ENCODE measurements around the gene THRB.

The THRB gene

GRCh38 chr3:24494618-24495325 lies at the start of gene THRB:
Gene THRB (minus strand): TSS chr3:24494850.
- DNase-seq (ENCODE audit: low spot score), result peak; percentile 61

GRCh38 chr3:24541935-24542334 lies 47.3 kb upstream of the THRB start:
- no peak for DNase-seq (ENCODE audit: low spot score)

- no peak for DNase-seq (ENCODE audit: low spot score)
Measured at GRCh38 chr3:24540821-24541220, 46.2 kb upstream of the THRB start.

GRCh38 chr3:24539699-24540098 lies 45.0 kb upstream of the THRB start:
- no peak for DNase-seq (ENCODE audit: low spot score)

GRCh38 chr3:24538891-24539290 lies 44.2 kb upstream of the THRB start:
- no peak for DNase-seq (ENCODE audit: low spot score)

- DNase-seq (ENCODE audit: low spot score), result no peak
Measured at GRCh38 chr3:24533561-24534193, 39.0 kb upstream of the THRB start.

GRCh38 chr3:24530471-24530870 lies 35.8 kb upstream of the THRB start:
- no peak for DNase-seq (ENCODE audit: low spot score)

- DNase-seq (ENCODE audit: low spot score), result no peak
Measured at GRCh38 chr3:24529210-24529609, 34.6 kb upstream of the THRB start.

GRCh38 chr3:24526640-24527212 lies 32.1 kb upstream of the THRB start:
- no peak for DNase-seq (ENCODE audit: low spot score)

- no peak for DNase-seq (ENCODE audit: low spot score)
Measured at GRCh38 chr3:24525557-24525956, 30.9 kb upstream of the THRB start.

- no peak for DNase-seq (ENCODE audit: low spot score)
Measured at GRCh38 chr3:24525022-24525421, 30.4 kb upstream of the THRB start.

- DNase-seq (ENCODE audit: low spot score), result no peak
Measured at GRCh38 chr3:24523988-24524727, 29.5 kb upstream of the THRB start.

GRCh38 chr3:24523215-24523614 lies 28.6 kb upstream of the THRB start:
- DNase-seq (ENCODE audit: low spot score), result no peak

- no peak for DNase-seq (ENCODE audit: low spot score)
Measured at GRCh38 chr3:24522146-24522579, 27.5 kb upstream of the THRB start.

- DNase-seq (ENCODE audit: low spot score), result peak; percentile 43
Measured at GRCh38 chr3:24521420-24522145, 26.9 kb upstream of the THRB start.

GRCh38 chr3:24520976-24521419 lies 26.3 kb upstream of the THRB start:
- no peak for DNase-seq (ENCODE audit: low spot score)

- no peak for DNase-seq (ENCODE audit: low spot score)
Measured at GRCh38 chr3:24520101-24520495, 25.4 kb upstream of the THRB start.

GRCh38 chr3:24519368-24520100 lies 24.9 kb upstream of the THRB start:
- DNase-seq (ENCODE audit: low spot score), result peak; percentile 64

GRCh38 chr3:24518990-24519367 lies 24.3 kb upstream of the THRB start:
- DNase-seq (ENCODE audit: low spot score), result no peak

- DNase-seq (ENCODE audit: low spot score), result no peak
Measured at GRCh38 chr3:24514119-24514518, 19.5 kb upstream of the THRB start.

- no peak for DNase-seq (ENCODE audit: low spot score)
Measured at GRCh38 chr3:24513463-24513862, 18.8 kb upstream of the THRB start.

Measured in AG08395 (cell line).